ENCODE results near the gene PROSER2.
A peak's percentile ranks its signal among the peaks of the same experiment; 100 is the strongest.

Gene PROSER2

DNA sequence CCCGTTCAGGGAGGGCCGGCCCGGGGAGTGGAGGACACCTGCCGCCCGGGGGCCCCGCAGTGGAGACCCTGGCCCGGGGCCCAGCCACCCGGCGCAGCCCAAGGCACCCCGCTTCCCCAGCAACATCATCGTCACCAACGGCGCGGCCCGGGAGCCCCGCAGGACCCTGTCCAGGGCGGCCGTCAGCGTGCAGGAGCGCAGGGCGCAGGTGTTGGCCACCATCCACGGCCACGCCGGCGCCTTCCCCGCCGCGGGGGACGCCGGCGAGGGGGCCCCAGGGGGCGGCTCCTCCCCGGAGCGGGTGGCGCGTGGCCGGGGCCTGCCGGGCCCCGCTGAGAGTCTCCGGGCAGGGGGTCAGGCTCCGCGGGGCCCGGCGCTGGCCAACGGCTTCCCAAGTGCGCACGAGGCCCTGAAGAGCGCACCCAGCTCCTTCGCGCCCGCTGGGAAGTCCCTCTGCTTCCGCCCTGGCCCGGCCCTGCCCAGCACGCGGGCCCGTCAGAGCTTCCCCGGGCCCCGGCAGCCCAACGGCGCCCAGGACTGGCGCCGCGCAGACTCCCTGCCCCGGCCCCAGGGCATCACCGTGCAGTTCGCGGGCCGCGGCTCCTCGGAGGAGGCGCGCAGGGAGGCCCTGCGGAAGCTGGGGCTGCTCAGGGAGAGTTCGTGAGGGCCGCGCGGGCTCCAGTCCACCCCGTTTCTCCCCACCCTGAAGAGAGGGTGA lies 46.7 kb downstream of the PROSER2 start:
- no peak for DNase-seq

- DNase-seq: no peak
Observed at GRCh38 chr10:11870461-11870780, 47.3 kb downstream of the PROSER2 start.

DNA sequence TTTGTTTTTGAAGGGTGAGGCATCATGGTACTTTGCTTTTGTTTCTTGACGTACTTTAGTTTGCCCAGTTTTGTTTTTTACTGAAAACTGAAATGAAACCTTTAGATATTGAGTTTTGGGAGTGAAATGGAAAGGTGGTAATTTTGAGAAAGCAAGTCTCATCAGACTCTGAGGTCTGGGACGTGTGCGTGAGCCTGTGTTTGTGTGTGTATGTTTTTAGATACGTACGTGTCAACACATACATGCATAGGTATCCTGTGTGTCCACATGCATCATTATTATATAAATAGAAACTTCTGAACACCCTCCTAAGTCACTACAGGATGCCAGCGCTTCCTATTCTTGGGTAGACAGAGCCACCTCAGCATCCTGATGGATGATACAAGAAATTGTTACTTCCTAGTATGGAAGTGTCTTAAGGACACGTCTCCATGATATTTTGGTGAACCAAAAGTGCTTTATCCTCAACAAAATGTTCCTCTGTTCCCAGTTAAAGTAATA lies 47.8 kb downstream of the PROSER2 start:
- no peak for DNase-seq

GRCh38 chr10:11871466-11871865 lies 48.3 kb downstream of the PROSER2 start:
- DNase-seq: no peak

GRCh38 chr10:11874568-11875493 lies 51.7 kb downstream of the PROSER2 start:
- peak; percentile 18 to 19 for DNase-seq

DNA sequence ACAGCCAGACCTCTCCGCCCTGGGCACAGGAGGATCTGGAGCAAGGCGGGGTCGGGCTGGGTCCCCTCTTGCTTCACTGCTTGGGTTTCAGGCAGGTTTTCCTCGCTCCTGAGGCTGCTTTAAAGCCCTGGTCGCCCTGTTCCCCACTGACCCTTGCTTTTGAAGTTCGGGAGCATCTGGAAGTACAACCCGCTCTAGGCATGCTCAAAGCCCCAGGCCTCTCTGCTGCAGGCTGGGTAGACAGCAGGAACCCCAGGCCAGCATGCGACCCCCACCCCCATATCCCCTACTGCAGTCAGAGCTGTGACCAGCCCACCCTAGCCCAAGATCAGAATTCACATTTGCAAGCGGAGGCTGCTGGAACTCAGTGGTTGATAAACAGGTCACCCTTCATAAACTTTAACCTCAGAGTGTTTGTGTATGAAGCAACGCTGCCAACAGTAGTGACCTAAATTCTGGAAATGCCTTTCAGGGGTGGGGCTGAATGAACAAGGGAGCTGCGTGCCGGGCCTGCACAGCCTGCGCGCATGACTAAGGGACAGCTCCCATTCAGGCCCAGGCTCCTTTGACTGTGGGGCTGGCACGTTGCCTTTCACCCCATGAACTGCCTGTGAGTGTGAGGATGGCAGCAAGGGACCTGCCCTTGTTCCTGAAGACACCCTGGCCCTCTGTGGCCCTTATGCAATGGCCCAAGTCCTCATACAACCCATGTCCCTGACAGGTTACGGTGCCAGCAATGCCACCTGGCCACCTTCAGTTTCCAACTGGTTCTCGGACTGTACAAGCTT lies 52.5 kb downstream of the PROSER2 start:
- no peak for DNase-seq

DNA sequence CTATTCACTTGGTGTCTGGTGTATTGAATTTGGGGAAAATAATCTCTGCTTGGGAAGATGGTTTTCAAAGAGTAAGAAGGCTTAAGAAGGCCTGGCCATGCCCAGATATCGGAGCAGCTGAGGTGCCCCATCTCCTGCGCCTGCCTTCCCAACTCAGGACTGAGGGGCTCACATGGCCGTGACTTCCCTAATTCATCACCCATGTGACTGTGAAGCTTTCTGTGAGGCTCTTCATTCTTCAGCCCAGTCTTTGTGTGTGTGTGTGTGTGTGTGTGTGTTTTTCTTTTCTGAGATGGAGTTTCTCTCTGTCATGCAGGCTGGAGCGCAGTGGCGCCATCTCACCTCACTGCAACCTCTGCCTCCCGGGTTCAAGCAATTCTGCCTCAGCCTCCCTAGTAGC lies 53.2 kb downstream of the PROSER2 start:
- no peak for DNase-seq

DNA sequence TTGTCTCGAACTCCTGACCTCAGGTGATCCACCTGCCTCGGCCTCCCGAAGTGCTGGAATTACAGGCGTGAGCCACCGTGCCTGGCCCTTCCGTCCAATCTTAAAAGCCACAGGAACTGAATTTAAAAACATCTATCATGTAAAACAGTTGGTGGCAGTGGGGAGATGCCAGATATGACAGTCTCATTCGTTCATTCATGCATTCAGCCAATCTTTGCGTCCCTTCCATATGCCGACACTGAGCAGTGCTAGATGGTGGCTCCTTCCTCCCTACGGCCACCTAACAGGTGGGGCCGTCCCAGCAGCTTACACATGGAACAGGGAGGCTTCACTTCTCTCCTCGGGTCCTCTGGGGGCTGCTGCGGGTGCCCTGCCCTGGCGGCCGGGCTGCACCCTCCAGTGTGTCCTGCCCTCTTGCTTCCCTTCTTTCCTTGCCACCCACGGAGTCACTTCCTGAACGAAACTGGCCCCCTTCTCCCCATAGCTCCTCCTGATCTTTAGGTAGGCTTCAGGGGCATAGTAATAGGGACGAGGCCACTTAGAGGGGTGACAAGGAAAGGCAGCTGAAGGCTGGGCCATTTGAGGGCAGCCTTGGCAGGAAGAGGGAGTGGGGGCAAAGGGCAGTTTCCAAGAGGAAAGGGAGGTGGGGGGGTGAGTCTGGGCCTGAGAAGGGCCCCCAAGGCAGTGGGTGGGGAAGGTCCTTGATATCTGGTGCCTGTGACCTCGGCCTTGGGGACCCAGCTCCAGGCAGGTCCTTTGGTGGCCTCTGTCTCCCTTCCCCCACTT lies 53.8 kb downstream of the PROSER2 start:
- DNase-seq: no peak

DNA sequence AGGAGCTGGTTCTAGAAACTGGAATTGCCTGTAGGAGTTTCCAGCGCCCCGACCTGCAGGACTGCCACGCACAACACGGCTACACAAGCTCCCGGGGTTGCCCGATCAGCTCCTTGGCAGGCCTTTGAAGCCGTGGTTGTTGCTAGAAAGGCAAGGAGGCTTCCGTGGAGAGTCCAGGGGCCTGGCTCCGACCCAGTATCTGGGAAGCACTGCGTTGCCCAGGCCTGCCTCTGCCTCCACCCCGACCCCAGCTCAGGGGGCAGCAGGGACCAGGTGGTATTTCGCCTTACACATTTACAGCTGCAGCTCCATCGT lies 54.4 kb downstream of the PROSER2 start:
- DNase-seq: no peak

DNA sequence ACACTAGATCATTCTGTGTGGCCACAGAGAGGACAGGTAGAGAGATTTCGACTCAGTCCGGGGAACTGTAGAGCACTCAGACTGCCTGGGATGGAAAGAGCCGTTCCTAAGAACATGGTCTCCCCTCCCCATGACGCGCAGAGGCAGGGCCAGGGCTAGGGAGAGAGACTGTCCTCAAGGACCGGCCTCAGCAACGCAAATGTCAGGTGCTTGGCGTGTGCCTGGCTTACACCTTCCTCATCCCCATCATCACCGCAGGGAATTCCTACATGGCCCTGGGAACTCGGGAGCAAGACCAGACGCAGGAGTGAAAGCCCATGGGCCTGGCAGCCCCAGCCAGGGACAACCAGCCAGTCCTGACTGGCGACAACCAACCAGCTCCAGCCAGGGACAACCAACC lies 55.6 kb downstream of the PROSER2 start:
- no peak for DNase-seq

DNA sequence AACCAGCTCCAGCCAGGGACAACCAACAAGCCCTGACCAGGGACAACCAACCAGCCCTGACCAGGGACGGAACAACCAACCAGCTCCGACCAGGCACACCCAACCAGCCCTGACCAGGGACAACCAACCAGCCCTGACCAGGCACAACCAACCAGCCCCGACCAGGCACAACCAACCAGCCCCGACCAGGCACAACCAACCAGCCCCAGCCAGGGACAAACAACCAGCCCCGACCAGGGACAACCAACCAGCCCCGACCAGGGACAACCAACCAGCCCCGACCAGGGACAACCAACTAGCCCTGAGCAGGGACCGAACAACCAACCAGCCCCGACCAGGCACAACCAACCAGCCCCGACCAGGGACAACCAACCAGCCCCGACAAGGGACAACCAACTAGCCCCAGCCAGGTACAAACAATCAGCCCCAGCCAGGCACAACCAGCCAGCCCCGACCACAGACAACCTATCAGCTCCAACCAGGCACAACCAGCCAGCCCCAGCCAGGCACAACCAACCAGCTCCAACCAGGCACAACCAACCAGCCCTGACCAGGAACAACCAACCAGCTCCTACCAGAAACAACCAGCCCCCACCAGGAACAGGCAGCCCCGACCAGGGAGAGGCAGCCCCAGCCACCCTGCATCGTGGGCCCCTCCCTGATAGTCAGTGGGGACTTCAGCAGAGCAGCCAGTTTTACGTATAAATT lies 56.4 kb downstream of the PROSER2 start:
- DNase-seq: no peak

- DNase-seq: no peak
Observed at GRCh38 chr10:11880151-11881029, 57.2 kb downstream of the PROSER2 start.

- no peak for DNase-seq
Observed at GRCh38 chr10:11881030-11881476, 57.9 kb downstream of the PROSER2 start.

GRCh38 chr10:11881477-11882417 lies 58.6 kb downstream of the PROSER2 start:
- DNase-seq: no peak

GRCh38 chr10:11882646-11883375 lies 59.7 kb downstream of the PROSER2 start:
- no peak for DNase-seq

DNA sequence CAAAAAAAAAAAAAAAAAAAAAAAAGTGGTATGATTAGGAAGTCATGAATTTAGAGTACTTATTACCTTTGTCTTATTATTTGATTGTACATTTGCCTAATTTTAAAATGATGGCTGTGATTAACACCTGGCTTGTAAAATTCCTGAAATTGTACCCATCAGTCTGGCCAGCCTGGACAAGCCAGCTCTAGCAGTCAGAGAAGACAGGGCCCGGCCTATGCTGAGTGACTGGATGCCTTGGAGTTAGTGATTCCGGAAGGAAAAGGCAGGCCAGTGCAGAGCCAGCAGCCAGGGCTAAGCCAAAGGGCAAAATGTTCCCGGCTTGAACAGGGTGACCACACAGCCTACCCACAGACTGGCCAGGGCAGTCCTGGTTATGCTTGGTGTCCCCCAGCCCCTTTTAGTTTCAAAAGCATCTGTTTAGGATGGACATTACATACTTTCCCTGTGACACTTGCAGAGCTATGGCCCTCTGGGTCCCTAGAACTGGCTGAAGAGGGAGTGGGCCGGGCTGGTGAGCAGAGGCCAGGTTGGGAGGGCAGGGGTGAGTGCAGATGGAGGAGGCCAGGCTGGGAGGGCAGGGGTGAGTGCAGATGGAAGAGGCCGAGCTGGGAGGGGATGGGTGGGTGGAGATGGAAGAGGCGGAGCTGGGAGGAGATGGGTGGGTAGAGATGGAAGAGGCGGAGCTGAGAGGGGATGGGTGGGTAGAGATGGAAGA lies 61.7 kb downstream of the PROSER2 start:
- no peak for DNase-seq

GRCh38 chr10:11885437-11886137 lies 62.4 kb downstream of the PROSER2 start:
- no peak for DNase-seq

DNA sequence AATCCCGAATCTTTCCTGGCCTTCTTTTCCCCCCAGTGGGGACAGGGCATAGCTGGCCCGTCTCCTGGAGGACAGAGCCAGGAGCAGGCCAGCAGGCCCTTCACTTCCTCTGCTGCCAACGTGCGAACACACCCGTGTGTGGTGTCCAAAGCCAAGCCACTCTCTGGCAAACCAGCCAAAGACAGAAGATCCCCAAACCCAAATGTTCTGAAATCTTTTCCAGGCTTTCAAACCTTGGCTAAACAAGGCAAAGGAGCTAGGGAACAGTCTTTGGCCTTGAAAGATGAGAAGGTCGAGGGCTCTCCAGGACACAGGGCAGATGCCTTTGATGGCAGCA lies 63.0 kb downstream of the PROSER2 start:
- no peak for DNase-seq

Measured in activated CD4-positive, alpha-beta T cell treated with anti-CD3 and anti-CD28 coated beads, Interleukin-2, amount 50 U/mL, for 4 hours (primary cell).